Hepatocyte (in vitro differentiated cells): ENCODE results near the gene TPK1. TPM values are rescaled to one million over a fixed set of nuclear protein-coding genes. Genes with fewer than 3 reads are reported as not detected.

Experiments used
- DNase-seq: peaks from one replicate; pipeline ENCODE4 v3.0.0-alpha.2; 2016; ENCODE audit warnings: low spot score
- H2AFZ ChIP-seq: fragments of 200-600 bp; sonication (generic); 2 replicates; pipeline ENCODE4 v1.6.0; 2016; ENCODE audit warnings: antibody characterized with exemption, mild to moderate bottlenecking
- H3K27ac ChIP-seq: fragments of 200-600 bp; sonication (generic); 2 replicates; pipeline ENCODE4 v1.5.1; 2016; ENCODE audit warnings: mild to moderate bottlenecking
- H3K27me3 ChIP-seq: fragments of 200-600 bp; sonication (generic); 2 replicates; pipeline ENCODE4 v1.6.1; 2016
- H3K36me3 ChIP-seq: fragments of 200-600 bp; sonication (generic); replicated peaks from 2 replicates; pipeline ENCODE4 v1.5.1; 2016; ENCODE audit warnings: low read depth; ENCODE audit not compliant: insufficient read depth
- H3K4me1 ChIP-seq: fragments of 200-600 bp; sonication (generic); 2 replicates; pipeline ENCODE4 v1.5.1; 2016; ENCODE audit warnings: mild to moderate bottlenecking, moderate library complexity; ENCODE audit not compliant: insufficient read depth
- H3K4me2 ChIP-seq: fragments of 200-600 bp; sonication (generic); 2 replicates; pipeline ENCODE4 v1.6.0; 2016
- H3K4me3 ChIP-seq: fragments of 200-600 bp; sonication (generic); 2 replicates; pipeline ENCODE4 v1.5.1; 2016; ENCODE audit warnings: mild to moderate bottlenecking
- H3K79me2 ChIP-seq: fragments of 200-600 bp; sonication (generic); 2 replicates; pipeline ENCODE4 v1.6.0; 2017; ENCODE audit warnings: mild to moderate bottlenecking
- H3K9me2 ChIP-seq: fragments of 200-600 bp; sonication (generic); replicated peaks from 2 replicates; pipeline ENCODE4 v1.6.0; 2017; ENCODE audit warnings: mild to moderate bottlenecking; ENCODE audit not compliant: insufficient read depth
- H3K9me3 ChIP-seq: fragments of 200-600 bp; sonication (generic); 2 replicates; pipeline ENCODE4 v1.5.1; 2016; ENCODE audit warnings: low read depth, mild to moderate bottlenecking
- H4K20me1 ChIP-seq: fragments of 200-600 bp; sonication (generic); 2 replicates; pipeline ENCODE4 v1.6.0; 2016; ENCODE audit warnings: mild to moderate bottlenecking; ENCODE audit not compliant: insufficient read depth, poor library complexity, severe bottlenecking
- CTCF ChIP-seq: fragments of 200-600 bp; sonication (generic); IDR thresholded peaks from 2 replicates; pipeline ENCODE4 v1.5.1; 2016; ENCODE audit warnings: antibody characterized with exemption, mild to moderate bottlenecking; ENCODE audit not compliant: poor library complexity
- EZH2 ChIP-seq: fragments of 200-600 bp; sonication (generic); IDR thresholded peaks from 2 replicates; pipeline ENCODE4 v1.6.1; 2016; ENCODE audit warnings: antibody characterized with exemption, mild to moderate bottlenecking, borderline replicate concordance
- EZH2phosphoT487 ChIP-seq: fragments of 200-600 bp; sonication (generic); IDR thresholded peaks from one replicate; pipeline ENCODE4 v1.6.1; 2018; ENCODE audit warnings: antibody characterized with exemption, mild to moderate bottlenecking, low read depth, moderate library complexity; ENCODE audit not compliant: unreplicated experiment, severe bottlenecking
- WGBS: methylation state at CpG from one replicate; pipeline ENCODE4 v1.1.6; 2016; ENCODE audit warnings: low lambda C conversion rate; ENCODE audit errors: missing lambda C conversion rate; 5-methylcytosine and 5-hydroxymethylcytosine counted together
- polyA plus RNA-seq: library from polyadenylated mRNA; unstranded; fragments of >200 nt; fragmentation: Nextera tagmentation; extraction: Ambion mirVana; gene quantifications from 2 replicates; pipeline ENCODE4 v1.2.1, GENCODE V29; 2016
- total RNA-seq: library from RNA; depleted of rRNA; stranded (reverse); fragments of >200 nt; gene quantifications from 2 replicates; pipeline ENCODE4 v1.2.3, GENCODE V29; 2014

The TPK1 gene
- total and polyA plus RNA-seq, 2 experiments from 2014 or later = 8.7 to 9.7 TPM

GRCh38 chr7:144668503-144668902 lies 167.3 kb downstream of the TPK1 start:
- H3K27me3 ChIP-seq = no peaks in the 10 kb centered on the region
- H3K4me1 ChIP-seq = no peaks in the 10 kb centered on the region
- no peaks in the 10 kb centered on the region for H3K9me3 ChIP-seq
- no peak for TF ChIP-seq EZH2phosphoT487
- no peaks in the 10 kb centered on the region for H3K79me2 ChIP-seq
- 83% methylated on average over 1 of the region's 1 CpG for whole genome bisulfite sequencing
- H4K20me1 ChIP-seq = no peaks in the 10 kb centered on the region
- no peak overlapping the region for H2AFZ ChIP-seq
- H3K9me2 ChIP-seq = no peaks in the 10 kb centered on the region
- no peak overlapping the region for H3K4me2 ChIP-seq
- no peak for DNase-seq
- H3K27ac ChIP-seq = no peak overlapping the region
- H3K36me3 ChIP-seq = no peaks in the 10 kb centered on the region
- H3K4me3 ChIP-seq = no peak overlapping the region

- Histone ChIP-seq H3K4me1 (no peaks in the 10 kb centered on the region), H3K27me3 (no peaks in the 10 kb centered on the region), H3K36me3 (no peaks in the 10 kb centered on the region), H3K27ac (no peak overlapping the region), H2AFZ (no peak overlapping the region), H3K79me2 (no peaks in the 10 kb centered on the region), H3K9me3 (no peaks in the 10 kb centered on the region), H3K9me2 (no peaks in the 10 kb centered on the region), H4K20me1 (no peaks in the 10 kb centered on the region), H3K4me3 (no peak overlapping the region), H3K4me2 (no peak overlapping the region)
- 61% methylated on average over 2 of the region's 2 CpGs for WGBS
- TF ChIP-seq CTCF = no peak
- no peak for TF ChIP-seq EZH2phosphoT487
- TF ChIP-seq EZH2 = no peak
- no peak for DNase-seq
Measured at GRCh38 chr7:144665689-144666381, 170.0 kb downstream of the TPK1 start.

GRCh38 chr7:144659211-144659610 lies 176.6 kb downstream of the TPK1 start:
- H3K4me2 ChIP-seq = no peak overlapping the region
- no peaks in the 10 kb centered on the region for H3K27me3 ChIP-seq
- H3K4me1 ChIP-seq = no peaks in the 10 kb centered on the region
- no peak overlapping the region for H3K27ac ChIP-seq
- H3K9me3 ChIP-seq = no peaks in the 10 kb centered on the region
- H3K9me2 ChIP-seq = no peaks in the 10 kb centered on the region
- H3K79me2 ChIP-seq = no peaks in the 10 kb centered on the region
- TF ChIP-seq CTCF (no peak), EZH2phosphoT487 (no peak), EZH2 (no peak)
- DNase-seq = no peak
- H3K36me3 ChIP-seq = no peaks in the 10 kb centered on the region
- no peak overlapping the region for H3K4me3 ChIP-seq
- H4K20me1 ChIP-seq = no peaks in the 10 kb centered on the region
- 85% methylated on average over 9 of the region's 9 CpGs for WGBS
- no peak overlapping the region for H2AFZ ChIP-seq

- Histone ChIP-seq H3K27me3 (no peaks in the 10 kb centered on the region), H3K4me1 (no peaks in the 10 kb centered on the region), H3K79me2 (no peaks in the 10 kb centered on the region), H4K20me1 (no peaks in the 10 kb centered on the region), H3K9me2 (no peaks in the 10 kb centered on the region), H3K4me3 (no peak overlapping the region), H3K27ac (no peak overlapping the region), H3K9me3 (no peaks in the 10 kb centered on the region), H3K36me3 (no peaks in the 10 kb centered on the region), H2AFZ (no peak overlapping the region), H3K4me2 (no peak overlapping the region)
- TF ChIP-seq EZH2phosphoT487 (no peak), EZH2 (no peak), CTCF (no peak)
- WGBS = 75% methylated on average over 6 of the region's 6 CpGs
- DNase-seq = no peak
Measured at GRCh38 chr7:144656965-144657517, 178.8 kb downstream of the TPK1 start.
